HG02973 (cell line): Measurements from ENCODE around the gene ARHGEF7.

Experiments
- ATAC-seq: cut with Tn5 transposase; IDR thresholded peaks from one replicate; pipeline ENCODE4 v1.9.1; 2021; ENCODE audit warnings: moderate library complexity; ENCODE audit not compliant: unreplicated experiment

Gene ARHGEF7

DNA sequence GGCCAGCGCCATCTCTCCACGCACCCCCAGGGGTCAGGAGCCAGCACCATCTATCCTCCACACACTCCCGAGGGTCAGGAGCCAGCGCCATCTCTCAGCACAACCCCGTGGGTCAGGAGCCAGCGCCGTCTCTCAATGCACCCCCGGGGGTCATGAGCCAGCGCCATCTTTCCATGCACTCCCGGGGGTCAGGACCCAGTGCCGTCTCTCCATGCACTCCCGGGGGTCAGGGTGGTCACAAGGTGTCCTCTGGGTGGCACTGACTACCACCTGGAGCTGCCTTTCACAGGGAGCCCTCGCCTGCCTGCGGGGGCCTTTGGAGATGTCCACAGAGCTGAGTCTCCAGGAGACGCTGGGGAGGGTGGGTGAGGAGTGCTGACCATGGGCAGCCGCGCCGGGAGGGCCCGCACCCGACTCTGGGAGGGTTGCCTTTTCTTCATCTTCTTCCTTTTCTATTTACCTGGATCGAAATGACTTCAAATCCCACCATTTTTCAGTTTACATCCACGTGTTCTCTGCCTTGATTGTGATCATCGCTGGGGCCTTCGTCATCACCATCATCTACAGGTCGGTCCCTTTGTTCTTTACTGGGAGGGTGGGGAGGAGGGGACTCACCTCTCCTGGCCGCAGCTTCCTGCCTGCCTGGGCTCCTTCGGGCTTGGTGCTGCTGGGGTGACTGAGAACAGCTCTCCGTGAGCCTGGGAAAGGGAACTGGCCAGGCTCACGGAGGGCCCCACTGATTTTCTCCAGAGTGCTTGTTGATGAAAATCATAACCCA lies 224.4 kb downstream of the ARHGEF7 start:
- no peak for ATAC-seq

DNA sequence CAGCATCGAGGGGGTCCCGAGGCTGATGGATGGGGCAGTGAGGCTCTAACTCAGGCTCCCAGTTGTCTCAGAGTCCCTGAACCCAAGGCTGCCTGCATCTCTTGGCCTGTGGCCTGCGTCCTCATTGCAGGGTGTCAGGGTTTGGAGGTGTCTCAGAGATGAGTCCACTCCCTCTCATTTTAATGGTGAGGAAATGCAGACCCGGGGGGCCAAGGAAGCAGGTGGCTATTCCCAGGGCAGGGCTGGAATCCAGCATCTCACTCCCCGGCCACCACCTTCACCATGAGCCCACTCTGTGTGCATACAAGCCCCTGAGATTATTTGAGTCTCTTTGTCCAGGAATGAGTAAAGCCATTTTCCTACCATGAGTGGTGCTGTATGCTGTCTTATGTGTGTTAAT lies 226.8 kb downstream of the ARHGEF7 start:
- ATAC-seq: no peak

DNA sequence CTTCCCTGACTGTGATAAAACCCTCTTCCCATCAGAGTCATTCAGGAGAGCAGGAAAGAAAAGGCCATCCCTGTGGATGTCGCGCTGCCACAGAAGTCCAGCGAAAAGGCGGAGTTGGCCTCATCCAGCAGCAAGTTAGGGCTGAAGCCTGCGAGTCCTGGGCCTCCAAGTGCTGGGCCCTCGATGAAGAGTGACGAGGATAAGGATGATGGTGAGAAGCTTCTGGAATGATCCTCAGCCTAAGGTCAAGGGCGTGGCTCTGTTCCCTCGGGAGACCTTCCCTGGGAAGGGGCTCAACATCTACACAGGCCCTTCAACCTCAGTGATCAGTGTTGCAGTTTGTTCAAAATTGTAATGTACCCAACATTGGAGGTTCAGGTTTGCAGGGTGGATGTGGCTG lies 227.6 kb downstream of the ARHGEF7 start:
- no peak for ATAC-seq

DNA sequence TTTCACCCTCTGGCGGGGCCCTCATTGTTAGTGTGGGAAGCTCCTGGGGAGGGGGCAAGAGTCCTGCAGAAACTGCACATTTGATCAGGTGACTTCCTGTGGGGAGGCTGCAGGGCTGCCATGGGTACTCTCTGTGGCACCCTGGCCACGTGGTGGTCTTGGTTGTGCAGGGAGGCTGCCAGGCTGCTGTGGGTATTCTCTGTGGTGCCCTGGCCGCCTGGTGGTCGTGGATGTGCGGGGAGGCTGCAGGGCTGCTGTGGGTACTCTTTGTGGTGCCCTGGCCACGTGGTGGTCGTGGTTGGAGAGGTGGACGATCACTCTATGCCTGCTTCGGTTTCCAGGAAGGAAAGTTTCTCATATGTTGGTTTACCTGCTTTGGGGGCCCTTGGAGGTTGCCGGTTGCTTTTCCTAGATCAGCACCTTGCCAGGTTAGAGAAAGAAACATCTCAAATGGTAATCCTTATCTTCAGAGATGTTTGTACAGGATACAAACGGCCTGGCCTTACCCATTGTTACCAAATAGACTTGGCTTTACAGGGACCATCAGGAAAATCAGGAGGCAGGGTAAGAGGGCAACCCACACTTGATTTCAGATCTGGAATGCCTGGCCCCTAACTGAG lies 228.2 kb downstream of the ARHGEF7 start:
- no peak for ATAC-seq

- ATAC-seq: no peak
These were observed 229.5 kb downstream of the ARHGEF7 start for GRCh38 chr13:111344471-111345191.

DNA sequence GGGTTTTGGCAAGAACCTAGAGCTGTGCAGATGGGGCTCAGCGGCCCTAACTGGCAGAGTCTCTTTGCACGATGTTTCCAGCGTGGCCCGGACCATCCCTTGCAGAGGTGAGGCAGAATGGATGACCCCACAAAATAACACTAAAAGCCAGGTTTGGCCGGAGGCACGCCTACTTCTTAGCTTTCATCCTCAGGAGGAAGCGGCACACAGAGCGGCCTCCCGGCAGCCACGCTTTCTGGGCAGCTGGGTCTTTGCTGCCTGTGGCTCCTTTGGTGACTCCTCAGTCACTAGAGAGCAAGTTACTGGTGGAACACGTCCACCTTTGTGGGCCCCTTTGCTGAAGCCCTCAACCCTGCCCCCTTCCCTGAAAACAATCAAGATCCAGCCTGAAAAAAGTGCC lies 230.6 kb downstream of the ARHGEF7 start:
- no peak for ATAC-seq

DNA sequence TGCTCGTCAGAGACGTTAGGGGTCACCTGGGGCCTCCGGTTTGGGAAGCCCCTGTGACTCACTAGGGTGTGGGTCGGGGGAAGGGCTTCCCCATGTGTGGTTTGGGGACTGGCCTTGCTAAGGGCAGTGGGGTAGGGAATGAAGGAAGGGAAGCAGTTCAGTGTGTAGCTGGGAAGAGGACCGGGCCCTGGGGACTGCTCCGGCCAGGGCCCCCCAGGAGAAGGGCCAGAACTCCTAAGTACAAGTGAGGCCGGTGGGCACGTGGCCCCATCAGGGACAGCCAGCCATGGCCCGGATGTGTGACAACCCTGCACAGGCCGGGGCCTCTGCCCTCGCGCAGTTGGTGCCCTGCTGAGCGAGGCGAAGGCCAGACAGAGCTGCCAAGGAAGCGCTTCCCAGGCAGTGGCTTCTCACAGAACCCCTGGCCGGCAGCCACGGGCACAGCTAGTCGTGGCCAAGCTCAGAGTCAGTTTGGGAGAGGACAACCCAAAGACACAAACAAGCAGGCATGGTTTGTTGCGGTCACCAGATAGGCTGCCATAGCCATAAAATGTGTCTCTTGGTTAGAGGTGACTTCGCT lies 231.1 kb downstream of the ARHGEF7 start:
- no peak for ATAC-seq

GRCh38 chr13:111347438-111347837 lies 232.3 kb downstream of the ARHGEF7 start:
- no peak for ATAC-seq

DNA sequence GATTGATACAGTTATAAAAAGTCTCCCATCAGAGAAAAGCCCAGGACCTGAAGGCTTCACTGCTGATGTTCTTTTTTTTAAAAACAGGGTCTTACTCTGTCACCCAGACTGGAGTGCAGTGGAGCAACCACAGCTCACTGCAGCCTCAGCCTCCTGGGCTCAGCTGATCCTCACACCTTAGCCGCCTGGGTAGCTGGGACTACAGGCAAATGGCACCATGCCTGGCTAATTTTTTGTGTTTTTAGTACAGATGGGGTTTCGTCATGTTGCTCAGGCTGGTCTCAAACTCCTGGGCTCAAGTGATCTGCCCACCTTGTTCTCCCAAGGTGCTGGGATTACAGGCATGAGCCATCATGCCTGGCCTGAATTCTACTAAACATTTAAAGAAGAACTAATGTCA lies 238.4 kb downstream of the ARHGEF7 start:
- no peak for ATAC-seq

- no peak for ATAC-seq
These were observed 239.7 kb downstream of the ARHGEF7 start for GRCh38 chr13:111354789-111355188.
